Measurements from ENCODE around the gene CCBE1. TPM values are rescaled to one million over a fixed set of nuclear protein-coding genes. Genes with fewer than 3 reads are reported as not detected.
"Not testable (repeated sequence)": the region's sequence is repeated elsewhere in the genome, so short reads cannot be mapped to it uniquely, and the experiment has no call there.

Gene CCBE1
- total RNA-seq, 1 donor from 2014 or later, result 4.1 TPM

DNA sequence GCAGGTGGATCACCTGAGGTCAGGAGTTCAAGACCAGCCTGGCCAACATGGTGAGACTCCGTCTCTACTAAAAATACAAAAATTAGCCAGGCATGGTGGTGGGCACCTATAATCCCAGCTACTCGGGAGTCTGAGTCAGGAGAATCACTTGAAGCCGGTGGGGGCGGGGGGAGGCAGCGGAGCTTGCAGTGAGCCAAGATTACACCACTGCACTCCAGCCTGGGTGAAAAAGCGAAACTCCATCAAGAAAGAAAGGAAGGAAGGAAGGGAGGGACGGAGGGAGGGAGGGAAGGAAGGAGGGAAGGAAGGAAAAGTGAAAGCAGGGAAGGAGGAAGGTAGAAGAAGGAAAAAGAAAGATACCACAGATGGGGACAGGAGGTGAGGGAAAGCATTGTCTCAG, 40.1 kb upstream of the CCBE1 start:
- H3K4me3 ChIP-seq (ENCODE audit: insufficient read depth, low read depth, low read length); H3K9me3 Mint-ChIP-seq (ENCODE audit: unreplicated experiment); H3K4me1 ChIP-seq (ENCODE audit: insufficient read depth, low read length); H3K4me3 Mint-ChIP-seq (ENCODE audit: unreplicated experiment); H3K4me2 ChIP-seq (ENCODE audit: low read length); H3K27ac Mint-ChIP-seq (ENCODE audit: unreplicated experiment); H4K20me1 ChIP-seq (ENCODE audit: insufficient read depth, low read length); DNase-seq (ENCODE audit: low read depth); FAIRE-seq; H3K36me3 ChIP-seq (ENCODE audit: insufficient read depth, low read length); H3K27me3 Mint-ChIP-seq (ENCODE audit: low read depth, unreplicated experiment); H3K9ac ChIP-seq (ENCODE audit: low read length); H3K27ac ChIP-seq (ENCODE audit: low read depth, low read length); H3K36me3 Mint-ChIP-seq (ENCODE audit: low read depth, unreplicated experiment); H3K79me2 ChIP-seq (ENCODE audit: insufficient read depth, low read length); H3K27me3 ChIP-seq (ENCODE audit: insufficient read depth, low read length); H3K9me3 ChIP-seq (ENCODE audit: insufficient read depth, low read depth, low read length); H2AFZ ChIP-seq (ENCODE audit: low read depth, low read length): not testable (repeated sequence)
- peaks cover 14% of the 10 kb centered on the region for H3K4me1 Mint-ChIP-seq (ENCODE audit: low read depth, unreplicated experiment)

DNA sequence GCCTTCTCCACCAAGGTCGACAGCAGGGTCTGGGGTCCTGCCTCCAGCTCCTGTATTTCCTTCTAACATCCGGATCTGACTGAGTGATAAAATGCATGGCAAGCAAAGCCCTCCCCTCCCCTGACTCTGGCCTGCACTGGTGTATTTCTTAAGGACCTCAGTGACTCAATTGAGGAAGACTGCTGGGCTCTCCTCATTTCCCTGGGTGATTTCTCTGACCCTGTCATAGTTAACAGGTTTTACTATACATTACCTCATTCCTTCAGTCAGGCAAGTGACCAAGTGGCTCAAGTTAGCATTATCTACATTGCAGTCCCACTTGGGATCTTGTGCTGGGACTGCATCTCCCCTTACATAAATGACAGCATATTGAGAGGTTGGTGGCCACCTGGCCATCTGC, 38.8 kb upstream of the CCBE1 start:
- Histone ChIP-seq H3K27ac (ENCODE audit: low read depth, low read length) (no peak overlapping the region), H2AFZ (ENCODE audit: low read depth, low read length) (no peak overlapping the region), H3K27me3 (ENCODE audit: insufficient read depth, low read length) (no peaks in the 10 kb centered on the region), H4K20me1 (ENCODE audit: insufficient read depth, low read length) (no peaks in the 10 kb centered on the region), H3K9ac (ENCODE audit: low read length) (no peak overlapping the region), H3K36me3 (ENCODE audit: insufficient read depth, low read length) (no peaks in the 10 kb centered on the region), H3K4me3 (ENCODE audit: insufficient read depth, low read depth, low read length) (no peak overlapping the region), H3K9me3 (ENCODE audit: insufficient read depth, low read depth, low read length) (no peaks in the 10 kb centered on the region), H3K4me1 (ENCODE audit: insufficient read depth, low read length) (no peaks in the 10 kb centered on the region), H3K4me2 (ENCODE audit: low read length) (no peak overlapping the region), H3K79me2 (ENCODE audit: insufficient read depth, low read length) (no peaks in the 10 kb centered on the region)
- Mint-ChIP-seq H3K36me3 (ENCODE audit: low read depth, unreplicated experiment) (peaks cover 2% of the 10 kb centered on the region), H3K4me3 (ENCODE audit: unreplicated experiment) (no peak overlapping the region), H3K27me3 (ENCODE audit: low read depth, unreplicated experiment) (peaks cover under 1% of the 10 kb centered on the region), H3K9me3 (ENCODE audit: unreplicated experiment) (peaks cover 6% of the 10 kb centered on the region), H3K27ac (ENCODE audit: unreplicated experiment) (peak overlapping the region; percentile 12), H3K4me1 (ENCODE audit: low read depth, unreplicated experiment) (peaks cover 13% of the 10 kb centered on the region)
- no peak for FAIRE-seq
- TF ChIP-seq EZH2 (IDR thresholded peaks at IDR 0.05; ENCODE audit: insufficient read depth, low read length), result no peak
- TF ChIP-seq, protein P1, sequence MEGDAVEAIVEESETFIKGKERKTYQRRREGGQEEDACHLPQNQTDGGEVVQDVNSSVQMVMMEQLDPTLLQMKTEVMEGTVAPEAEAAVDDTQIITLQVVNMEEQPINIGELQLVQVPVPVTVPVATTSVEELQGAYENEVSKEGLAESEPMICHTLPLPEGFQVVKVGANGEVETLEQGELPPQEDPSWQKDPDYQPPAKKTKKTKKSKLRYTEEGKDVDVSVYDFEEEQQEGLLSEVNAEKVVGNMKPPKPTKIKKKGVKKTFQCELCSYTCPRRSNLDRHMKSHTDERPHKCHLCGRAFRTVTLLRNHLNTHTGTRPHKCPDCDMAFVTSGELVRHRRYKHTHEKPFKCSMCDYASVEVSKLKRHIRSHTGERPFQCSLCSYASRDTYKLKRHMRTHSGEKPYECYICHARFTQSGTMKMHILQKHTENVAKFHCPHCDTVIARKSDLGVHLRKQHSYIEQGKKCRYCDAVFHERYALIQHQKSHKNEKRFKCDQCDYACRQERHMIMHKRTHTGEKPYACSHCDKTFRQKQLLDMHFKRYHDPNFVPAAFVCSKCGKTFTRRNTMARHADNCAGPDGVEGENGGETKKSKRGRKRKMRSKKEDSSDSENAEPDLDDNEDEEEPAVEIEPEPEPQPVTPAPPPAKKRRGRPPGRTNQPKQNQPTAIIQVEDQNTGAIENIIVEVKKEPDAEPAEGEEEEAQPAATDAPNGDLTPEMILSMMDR (IDR thresholded peaks at IDR 0.05; ENCODE audit: insufficient read depth, low read depth, low read length), result no peak
- no peak for DNase-seq (ENCODE audit: low read depth)

DNA sequence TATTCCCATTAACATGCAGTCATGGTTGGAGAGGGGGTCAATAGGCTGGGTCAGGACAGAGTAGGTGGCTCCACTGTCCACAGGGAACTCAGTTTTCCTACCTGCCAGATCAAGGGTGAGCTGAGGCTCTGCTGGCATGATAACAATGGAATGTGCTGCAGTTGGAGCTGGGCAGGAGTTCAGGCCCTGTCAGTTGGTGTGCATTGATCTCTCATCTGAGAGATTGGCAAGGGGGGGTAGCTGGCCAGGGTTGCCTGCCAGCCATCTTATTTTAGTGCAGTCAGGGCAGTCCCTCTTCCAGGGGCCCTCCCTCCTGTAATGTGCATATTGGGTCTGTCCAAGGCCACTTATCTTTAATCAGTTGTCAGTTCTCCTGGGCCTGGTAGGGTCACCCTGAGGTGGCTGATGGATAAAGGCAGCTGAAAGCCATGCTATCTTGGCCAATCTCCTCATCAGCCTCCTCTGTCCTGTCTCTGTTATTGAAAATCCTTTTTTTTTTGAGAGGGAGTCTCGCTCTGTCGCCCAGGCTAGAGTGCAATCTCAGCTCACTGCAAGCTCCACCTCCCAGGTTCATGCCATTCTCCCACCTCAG, 38.1 kb upstream of the CCBE1 start:
- no peaks in the 10 kb centered on the region for H3K27me3 ChIP-seq (ENCODE audit: insufficient read depth, low read length)
- Mint-ChIP-seq H3K36me3 (ENCODE audit: low read depth, unreplicated experiment) (peaks cover 2% of the 10 kb centered on the region), H3K4me3 (ENCODE audit: unreplicated experiment) (no peak overlapping the region), H3K9me3 (ENCODE audit: unreplicated experiment) (peaks cover 6% of the 10 kb centered on the region), H3K4me1 (ENCODE audit: low read depth, unreplicated experiment) (peaks cover 13% of the 10 kb centered on the region), H3K27me3 (ENCODE audit: low read depth, unreplicated experiment) (peaks cover 2% of the 10 kb centered on the region), H3K27ac (ENCODE audit: unreplicated experiment) (no peak overlapping the region)
- no peak overlapping the region for H3K4me2 ChIP-seq (ENCODE audit: low read length)
- DNase-seq (ENCODE audit: low read depth) (no peak), FAIRE-seq (no peak)
- H4K20me1 ChIP-seq (ENCODE audit: insufficient read depth, low read length), result no peaks in the 10 kb centered on the region
- no peak overlapping the region for H3K4me3 ChIP-seq (ENCODE audit: insufficient read depth, low read depth, low read length)
- no peak for TF ChIP-seq EZH2 (IDR thresholded peaks at IDR 0.05; ENCODE audit: insufficient read depth, low read length)
- TF ChIP-seq, protein P1 (IDR thresholded peaks at IDR 0.05; ENCODE audit: insufficient read depth, low read depth, low read length), result no peak
- no peak overlapping the region for H2AFZ ChIP-seq (ENCODE audit: low read depth, low read length)
- no peaks in the 10 kb centered on the region for H3K9me3 ChIP-seq (ENCODE audit: insufficient read depth, low read depth, low read length)
- no peaks in the 10 kb centered on the region for H3K79me2 ChIP-seq (ENCODE audit: insufficient read depth, low read length)
- H3K4me1 ChIP-seq (ENCODE audit: insufficient read depth, low read length), result no peaks in the 10 kb centered on the region
- H3K27ac ChIP-seq (ENCODE audit: low read depth, low read length), result no peak overlapping the region
- no peak overlapping the region for H3K9ac ChIP-seq (ENCODE audit: low read length)
- H3K36me3 ChIP-seq (ENCODE audit: insufficient read depth, low read length), result no peaks in the 10 kb centered on the region
